ENCODE data around the gene NCAM1.

DNA sequence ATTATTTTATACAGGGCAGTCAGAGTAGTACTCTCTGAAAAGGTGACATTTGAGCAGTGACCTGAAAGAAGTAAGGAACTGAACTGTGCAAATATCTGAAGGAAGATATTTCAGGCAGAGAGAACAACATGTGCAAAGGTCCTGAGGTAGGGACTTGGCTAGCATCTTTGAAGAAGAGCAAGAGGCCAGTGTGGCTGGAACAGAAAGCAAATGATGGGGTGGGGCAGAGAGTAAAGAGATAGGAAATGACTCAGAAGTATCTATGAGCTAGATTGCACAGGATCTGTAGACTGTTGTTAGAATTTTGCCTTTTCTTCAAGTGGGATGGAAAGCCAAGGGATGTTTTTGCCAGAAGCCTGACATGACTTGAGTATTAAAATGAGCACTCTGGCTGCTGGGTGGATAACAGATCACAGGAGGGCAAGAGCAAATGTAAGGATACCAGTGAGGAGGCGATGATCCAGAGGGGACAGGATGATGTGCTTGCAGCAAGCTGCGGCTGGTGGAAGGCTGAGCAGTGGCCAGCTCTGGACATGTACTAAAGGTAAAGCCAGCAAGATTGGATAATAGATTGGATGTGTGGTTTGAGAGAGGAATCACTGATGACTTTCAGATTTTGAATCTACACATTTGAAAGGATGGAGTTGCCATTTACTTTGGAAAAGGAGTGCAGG, 320.0 kb downstream of the NCAM1 start:
- TF ChIP-seq, protein P1, sequence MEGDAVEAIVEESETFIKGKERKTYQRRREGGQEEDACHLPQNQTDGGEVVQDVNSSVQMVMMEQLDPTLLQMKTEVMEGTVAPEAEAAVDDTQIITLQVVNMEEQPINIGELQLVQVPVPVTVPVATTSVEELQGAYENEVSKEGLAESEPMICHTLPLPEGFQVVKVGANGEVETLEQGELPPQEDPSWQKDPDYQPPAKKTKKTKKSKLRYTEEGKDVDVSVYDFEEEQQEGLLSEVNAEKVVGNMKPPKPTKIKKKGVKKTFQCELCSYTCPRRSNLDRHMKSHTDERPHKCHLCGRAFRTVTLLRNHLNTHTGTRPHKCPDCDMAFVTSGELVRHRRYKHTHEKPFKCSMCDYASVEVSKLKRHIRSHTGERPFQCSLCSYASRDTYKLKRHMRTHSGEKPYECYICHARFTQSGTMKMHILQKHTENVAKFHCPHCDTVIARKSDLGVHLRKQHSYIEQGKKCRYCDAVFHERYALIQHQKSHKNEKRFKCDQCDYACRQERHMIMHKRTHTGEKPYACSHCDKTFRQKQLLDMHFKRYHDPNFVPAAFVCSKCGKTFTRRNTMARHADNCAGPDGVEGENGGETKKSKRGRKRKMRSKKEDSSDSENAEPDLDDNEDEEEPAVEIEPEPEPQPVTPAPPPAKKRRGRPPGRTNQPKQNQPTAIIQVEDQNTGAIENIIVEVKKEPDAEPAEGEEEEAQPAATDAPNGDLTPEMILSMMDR (conservative IDR thresholded peaks at IDR 0.05 in 1 of 2, IDR thresholded peaks at IDR 0.05 in 1 of 2; ENCODE audit: low read depth in 1 of 2, low read length in 2 of 2): no peak
- no peak for TF ChIP-seq EZH2 (IDR thresholded peaks at IDR 0.05; ENCODE audit: low read length, missing control alignments)

All from fibroblast of lung (primary cell).